Panc1 (cell line): ENCODE data around the gene CAPSL. TPM values are rescaled to one million over a fixed set of nuclear protein-coding genes. Genes with fewer than 3 reads are reported as not detected.

Experiments
- ATAC-seq: fragments of 200-7000 bp; cut with Tn5 transposase; 2 replicates; pipeline ENCODE4 v1.9.1; 2020; ENCODE audit warnings: mild to moderate bottlenecking, moderate library complexity
- BruUV-seq: library from RNA; stranded (reverse); fragments of 400-500 nt; replicated peaks from 2 replicates; lab custom pipeline; 2021; lab: Mats Ljungman, UMichigan
- CTCF ChIA-PET: fragments of 300-600 bp; sonication (Branson Sonifier 250); formaldehyde crosslinking; loops from one replicate; lab custom pipeline; 2022; ENCODE audit warnings: antibody characterized with exemption; lab: Charles Lee
- POLR2A ChIA-PET: fragments of 300-600 bp; sonication (Branson Sonifier 250); formaldehyde crosslinking; loops from one replicate; lab custom pipeline; 2022; ENCODE audit warnings: antibody characterized with exemption; lab: Charles Lee
- DNase-seq: peaks from one replicate; pipeline ENCODE4 v3.0.0-alpha.2; 2010; ENCODE audit warnings: low read depth, low spot score
- H3K27ac ChIP-seq: 2 replicates; pipeline ENCODE4 v1.5.1; 2011; ENCODE audit warnings: mild to moderate bottlenecking, low read length, inconsistent platforms
- H3K27me3 ChIP-seq: fragments of 200-500 bp; sonication (Bioruptor generic); 2 replicates; pipeline ENCODE4 v1.6.0; 2014; ENCODE audit warnings: low read length, inconsistent platforms; ENCODE audit not compliant: control insufficient read depth, insufficient read depth
- H3K36me3 ChIP-seq: fragments of 200-500 bp; sonication (Bioruptor generic); 2 replicates; pipeline ENCODE4 v1.5.1; 2014; ENCODE audit warnings: inconsistent platforms, mild to moderate bottlenecking, low read length, moderate library complexity; ENCODE audit not compliant: control insufficient read depth, insufficient read depth
- H3K4me1 ChIP-seq: 2 replicates; pipeline ENCODE4 v1.5.1; 2011; ENCODE audit warnings: inconsistent platforms, mild to moderate bottlenecking, low read length, moderate library complexity; ENCODE audit not compliant: control insufficient read depth, insufficient read depth
- H3K4me3 ChIP-seq, 2 experiments: 2 replicates each; pipeline ENCODE4 v1.5.1; 2011 to 2012; ENCODE audit warnings: low read depth in 2 of 2, low read length in 2 of 2, mild to moderate bottlenecking in 2 of 2, inconsistent platforms in 1 of 2, moderate library complexity in 1 of 2
- H3K9me3 ChIP-seq: fragments of 200-500 bp; sonication (Bioruptor generic); 2 replicates; pipeline ENCODE4 v1.5.1; 2014; ENCODE audit warnings: low read depth, mild to moderate bottlenecking, inconsistent platforms, low read length, moderate library complexity; ENCODE audit not compliant: control insufficient read depth, insufficient read depth
- POLR2AphosphoS5 ChIP-seq: IDR thresholded peaks from 2 replicates; pipeline ENCODE4 v1.6.1; 2012; ENCODE audit warnings: mild to moderate bottlenecking, low read depth, low read length, moderate library complexity
- SIN3A ChIP-seq: IDR thresholded peaks from 2 replicates; pipeline ENCODE4 v1.6.1; 2012; ENCODE audit warnings: low read depth, mild to moderate bottlenecking, low read length, moderate library complexity, borderline replicate concordance; ENCODE audit not compliant: insufficient read depth
- TCF7L2 ChIP-seq: IDR thresholded peaks from 2 replicates; pipeline ENCODE4 v1.6.1; 2011; ENCODE audit warnings: mild to moderate bottlenecking, low read depth, low read length, inconsistent platforms
- in situ Hi-C: cut with HindIII; loops from 2 replicates; pipeline ENCODE4 v1.10.0; 2016; ENCODE audit warnings: low sequenced_read_pairs, low pct_unique_long_range_greater_than_20kb
- intact Hi-C: fragments of 100-400 bp; cut with micrococcal nuclease; formaldehyde crosslinking; loops from one replicate; pipeline ENCODE4 v1.10.0; 2022; ENCODE audit not compliant: unreplicated experiment
- total RNA-seq: library from RNA; stranded (reverse); gene quantifications from one replicate; pipeline ENCODE4 v1.2.1, GENCODE V29; 2021; ENCODE audit not compliant: unreplicated experiment
- TF ChIP-seq, protein P1 (sequence below): fragments of 450-650 bp; IDR thresholded peaks from 2 replicates; pipeline ENCODE4 v1.5.1; 2017; ENCODE audit warnings: mild to moderate bottlenecking
- TF ChIP-seq, protein P2 (sequence below), 2 experiments: IDR thresholded peaks; 2 replicates each; pipeline ENCODE4 v1.6.1; 2011 to 2012; ENCODE audit warnings: low read depth in 2 of 2, control low read depth in 1 of 2, low read length in 1 of 2, mild to moderate bottlenecking in 1 of 2, moderate library complexity in 1 of 2; ENCODE audit not compliant: insufficient read depth in 1 of 2

CAPSL gene
- total RNA-seq, 1 experiment from 2014 or later, result not detected

DNA sequence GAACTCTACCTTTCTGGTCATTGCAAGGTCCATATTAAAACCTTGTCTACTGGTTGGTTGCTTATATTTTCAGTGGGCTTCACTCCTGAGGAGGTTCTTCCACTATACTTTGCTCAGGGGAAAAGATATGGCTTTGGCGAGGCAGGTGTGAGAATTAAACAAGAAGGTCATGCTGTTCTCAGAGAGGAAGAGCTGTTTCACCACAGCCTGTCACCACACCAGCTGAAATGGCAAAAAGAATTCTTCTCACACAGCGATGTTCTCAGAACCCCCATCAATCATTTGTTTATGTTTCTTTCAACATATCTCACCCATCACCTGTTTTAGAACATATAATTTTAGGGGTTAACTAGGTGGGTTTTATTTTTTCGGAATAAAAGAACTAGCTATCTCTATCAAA is 38.6 kb downstream of the CAPSL start:
- TF ChIP-seq POLR2AphosphoS5, result no peak
- TF ChIP-seq SIN3A, result no peak
- TF ChIP-seq, protein P1, sequence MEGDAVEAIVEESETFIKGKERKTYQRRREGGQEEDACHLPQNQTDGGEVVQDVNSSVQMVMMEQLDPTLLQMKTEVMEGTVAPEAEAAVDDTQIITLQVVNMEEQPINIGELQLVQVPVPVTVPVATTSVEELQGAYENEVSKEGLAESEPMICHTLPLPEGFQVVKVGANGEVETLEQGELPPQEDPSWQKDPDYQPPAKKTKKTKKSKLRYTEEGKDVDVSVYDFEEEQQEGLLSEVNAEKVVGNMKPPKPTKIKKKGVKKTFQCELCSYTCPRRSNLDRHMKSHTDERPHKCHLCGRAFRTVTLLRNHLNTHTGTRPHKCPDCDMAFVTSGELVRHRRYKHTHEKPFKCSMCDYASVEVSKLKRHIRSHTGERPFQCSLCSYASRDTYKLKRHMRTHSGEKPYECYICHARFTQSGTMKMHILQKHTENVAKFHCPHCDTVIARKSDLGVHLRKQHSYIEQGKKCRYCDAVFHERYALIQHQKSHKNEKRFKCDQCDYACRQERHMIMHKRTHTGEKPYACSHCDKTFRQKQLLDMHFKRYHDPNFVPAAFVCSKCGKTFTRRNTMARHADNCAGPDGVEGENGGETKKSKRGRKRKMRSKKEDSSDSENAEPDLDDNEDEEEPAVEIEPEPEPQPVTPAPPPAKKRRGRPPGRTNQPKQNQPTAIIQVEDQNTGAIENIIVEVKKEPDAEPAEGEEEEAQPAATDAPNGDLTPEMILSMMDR, result no peak
- TF ChIP-seq TCF7L2, result no peak
- TF ChIP-seq, protein P2, sequence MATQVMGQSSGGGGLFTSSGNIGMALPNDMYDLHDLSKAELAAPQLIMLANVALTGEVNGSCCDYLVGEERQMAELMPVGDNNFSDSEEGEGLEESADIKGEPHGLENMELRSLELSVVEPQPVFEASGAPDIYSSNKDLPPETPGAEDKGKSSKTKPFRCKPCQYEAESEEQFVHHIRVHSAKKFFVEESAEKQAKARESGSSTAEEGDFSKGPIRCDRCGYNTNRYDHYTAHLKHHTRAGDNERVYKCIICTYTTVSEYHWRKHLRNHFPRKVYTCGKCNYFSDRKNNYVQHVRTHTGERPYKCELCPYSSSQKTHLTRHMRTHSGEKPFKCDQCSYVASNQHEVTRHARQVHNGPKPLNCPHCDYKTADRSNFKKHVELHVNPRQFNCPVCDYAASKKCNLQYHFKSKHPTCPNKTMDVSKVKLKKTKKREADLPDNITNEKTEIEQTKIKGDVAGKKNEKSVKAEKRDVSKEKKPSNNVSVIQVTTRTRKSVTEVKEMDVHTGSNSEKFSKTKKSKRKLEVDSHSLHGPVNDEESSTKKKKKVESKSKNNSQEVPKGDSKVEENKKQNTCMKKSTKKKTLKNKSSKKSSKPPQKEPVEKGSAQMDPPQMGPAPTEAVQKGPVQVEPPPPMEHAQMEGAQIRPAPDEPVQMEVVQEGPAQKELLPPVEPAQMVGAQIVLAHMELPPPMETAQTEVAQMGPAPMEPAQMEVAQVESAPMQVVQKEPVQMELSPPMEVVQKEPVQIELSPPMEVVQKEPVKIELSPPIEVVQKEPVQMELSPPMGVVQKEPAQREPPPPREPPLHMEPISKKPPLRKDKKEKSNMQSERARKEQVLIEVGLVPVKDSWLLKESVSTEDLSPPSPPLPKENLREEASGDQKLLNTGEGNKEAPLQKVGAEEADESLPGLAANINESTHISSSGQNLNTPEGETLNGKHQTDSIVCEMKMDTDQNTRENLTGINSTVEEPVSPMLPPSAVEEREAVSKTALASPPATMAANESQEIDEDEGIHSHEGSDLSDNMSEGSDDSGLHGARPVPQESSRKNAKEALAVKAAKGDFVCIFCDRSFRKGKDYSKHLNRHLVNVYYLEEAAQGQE (IDR thresholded peaks at IDR 0.05; ENCODE audit: insufficient read depth in 1 of 2, low read depth in 2 of 2, low read length in 1 of 2), result no peak
- DNase-seq (no peak), ATAC-seq (no peak)
- no peaks in the 10 kb centered on the region for H3K27me3 ChIP-seq
- H3K36me3 ChIP-seq, result no peaks in the 10 kb centered on the region
- no peak overlapping the region for H3K27ac ChIP-seq
- POLR2A ChIA-PET, result no interaction called here
- no peaks in the 10 kb centered on the region for H3K9me3 ChIP-seq
- in situ Hi-C loops, result no loop called here
- H3K4me3 ChIP-seq, result no peak overlapping the region
- CTCF ChIA-PET, result no interaction called here
- intact Hi-C loops, result no loop called here
- BruUV-seq, result no TSS peak
- H3K4me1 ChIP-seq, result no peaks in the 10 kb centered on the region

DNA sequence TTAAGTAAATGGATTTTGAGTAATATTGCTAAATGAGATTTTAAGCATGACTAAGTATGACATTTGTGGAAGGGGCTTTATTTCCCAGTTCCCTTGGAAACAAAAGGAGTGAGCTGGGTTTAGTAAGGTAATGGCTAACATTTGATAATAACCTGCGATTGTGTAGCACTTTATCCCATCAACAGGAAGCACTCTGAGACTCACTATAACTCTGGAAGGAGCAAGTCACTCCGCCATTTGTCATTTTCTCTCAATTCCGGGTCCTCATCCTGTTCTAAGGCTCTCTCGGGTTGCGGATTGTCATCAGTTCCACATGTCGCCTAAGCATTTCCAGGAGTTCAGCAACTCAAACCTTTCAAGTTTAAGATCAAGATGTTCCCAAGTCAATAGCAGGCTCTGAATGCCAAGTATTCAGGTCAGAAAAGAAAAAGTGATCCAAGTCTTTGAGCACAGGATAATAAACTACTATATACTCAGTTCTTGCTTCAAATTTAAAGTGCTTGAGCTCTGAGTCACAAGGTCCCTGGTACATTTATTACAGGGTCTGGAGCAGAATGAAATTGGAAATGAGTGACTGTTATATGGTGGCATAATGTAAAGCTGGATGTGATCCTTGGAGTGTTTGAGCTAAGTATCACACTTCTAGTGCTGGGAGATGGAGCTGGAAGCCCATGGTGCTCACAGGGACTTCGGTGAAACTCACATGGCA is 39.3 kb downstream of the CAPSL start:
- CTCF ChIA-PET, result no interaction called here

More for the DNA sequence above, 39.3 kb downstream of the CAPSL start:
- no TSS peak for BruUV-seq
- Histone ChIP-seq H3K27ac (no peak overlapping the region), H3K4me1 (no peaks in the 10 kb centered on the region), H3K36me3 (no peaks in the 10 kb centered on the region), H3K4me3 (no peak overlapping the region), H3K27me3 (no peaks in the 10 kb centered on the region), H3K9me3 (no peaks in the 10 kb centered on the region)
- no peak for TF ChIP-seq TCF7L2
- no peak for TF ChIP-seq SIN3A
- TF ChIP-seq, protein P1, result no peak
- TF ChIP-seq, protein P2 (IDR thresholded peaks at IDR 0.05; ENCODE audit: insufficient read depth in 1 of 2, low read depth in 2 of 2, low read length in 1 of 2), result no peak
- TF ChIP-seq POLR2AphosphoS5, result no peak
- ATAC-seq (no peak), DNase-seq (no peak)
- intact Hi-C loops (no loop called here), in situ Hi-C loops (no loop called here)
- POLR2A ChIA-PET, result no interaction called here
